ENCODE measurements around the gene ZEB2.
A peak's percentile ranks its signal among the peaks of the same experiment; 100 is the strongest.

ZEB2 gene

GRCh38 chr2:144411473-144411872, 108.4 kb downstream of the ZEB2 start:
- no peak overlapping the region for H3K4me3 ChIP-seq (ENCODE audit: low read length)
- no peak for DNase-seq (ENCODE audit: low read depth, low spot score)

GRCh38 chr2:144409241-144409640, 110.7 kb downstream of the ZEB2 start:
- no peak for DNase-seq (ENCODE audit: low read depth, low spot score)

GRCh38 chr2:144407262-144407661, 112.7 kb downstream of the ZEB2 start:
- DNase-seq (ENCODE audit: low read depth, low spot score): no peak
- H3K4me3 ChIP-seq (ENCODE audit: low read length): no peak overlapping the region

More at GRCh38 chr2:144409241-144409640, 110.7 kb downstream of the ZEB2 start:
- no peak overlapping the region for H3K4me3 ChIP-seq (ENCODE audit: low read length)

- DNase-seq (ENCODE audit: low read depth, low spot score): no peak
- no peak overlapping the region for H3K4me3 ChIP-seq (ENCODE audit: low read length)
These were observed 113.7 kb downstream of the ZEB2 start for GRCh38 chr2:144405982-144406788.

GRCh38 chr2:144405321-144405720, 114.6 kb downstream of the ZEB2 start:
- H3K4me3 ChIP-seq (ENCODE audit: low read length): no peak overlapping the region

GRCh38 chr2:144404586-144405314, 115.2 kb downstream of the ZEB2 start:
- H3K4me3 ChIP-seq (ENCODE audit: low read length): no peak overlapping the region
- DNase-seq (ENCODE audit: low read depth, low spot score): no peak

More at GRCh38 chr2:144405321-144405720, 114.6 kb downstream of the ZEB2 start:
- no peak for DNase-seq (ENCODE audit: low read depth, low spot score)

- DNase-seq (ENCODE audit: low read depth, low spot score): no peak
These were observed 116.0 kb downstream of the ZEB2 start for GRCh38 chr2:144403933-144404332.

GRCh38 chr2:144402251-144402650, 117.7 kb downstream of the ZEB2 start:
- no peak for DNase-seq (ENCODE audit: low read depth, low spot score)
- H3K4me3 ChIP-seq (ENCODE audit: low read length): no peak overlapping the region

More at GRCh38 chr2:144403933-144404332, 116.0 kb downstream of the ZEB2 start:
- H3K4me3 ChIP-seq (ENCODE audit: low read length): no peak overlapping the region

- no peak for DNase-seq (ENCODE audit: low read depth, low spot score)
- H3K4me3 ChIP-seq (ENCODE audit: low read length): no peak overlapping the region
These were observed 118.9 kb downstream of the ZEB2 start for GRCh38 chr2:144401036-144401435.

GRCh38 chr2:144396318-144396717, 123.6 kb downstream of the ZEB2 start:
- DNase-seq (ENCODE audit: low read depth, low spot score): no peak
- H3K4me3 ChIP-seq (ENCODE audit: low read length): no peak overlapping the region

GRCh38 chr2:144390424-144391020, 129.4 kb downstream of the ZEB2 start:
- no peak overlapping the region for H3K4me3 ChIP-seq (ENCODE audit: low read length)
- no peak for DNase-seq (ENCODE audit: low read depth, low spot score)

- H3K4me3 ChIP-seq (ENCODE audit: low read length): no peak overlapping the region
- no peak for DNase-seq (ENCODE audit: low read depth, low spot score)
These were observed 130.0 kb downstream of the ZEB2 start for GRCh38 chr2:144389930-144390311.

- no peak for DNase-seq (ENCODE audit: low read depth, low spot score)
- H3K4me3 ChIP-seq (ENCODE audit: low read length): no peak overlapping the region
These were observed 130.6 kb downstream of the ZEB2 start for GRCh38 chr2:144389151-144389929.

GRCh38 chr2:144385381-144385780, 134.5 kb downstream of the ZEB2 start:
- no peak overlapping the region for H3K4me3 ChIP-seq (ENCODE audit: low read length)
- no peak for DNase-seq (ENCODE audit: low read depth, low spot score)

GRCh38 chr2:144383571-144384100, 136.3 kb downstream of the ZEB2 start:
- no peak for DNase-seq (ENCODE audit: low read depth, low spot score)
- H3K4me3 ChIP-seq (ENCODE audit: low read length): no peak overlapping the region

GRCh38 chr2:144382849-144383248, 137.1 kb downstream of the ZEB2 start:
- no peak overlapping the region for H3K4me3 ChIP-seq (ENCODE audit: low read length)
- peak; percentile 81 for DNase-seq (ENCODE audit: low read depth, low spot score)

- no peak for DNase-seq (ENCODE audit: low read depth, low spot score)
These were observed 138.2 kb downstream of the ZEB2 start for GRCh38 chr2:144381716-144382115.

GRCh38 chr2:144379851-144380311, 140.0 kb downstream of the ZEB2 start:
- no peak for DNase-seq (ENCODE audit: low read depth, low spot score)
- no peak overlapping the region for H3K4me3 ChIP-seq (ENCODE audit: low read length)

More at GRCh38 chr2:144381716-144382115, 138.2 kb downstream of the ZEB2 start:
- H3K4me3 ChIP-seq (ENCODE audit: low read length): no peak overlapping the region

- no peak for DNase-seq (ENCODE audit: low read depth, low spot score)
- no peak overlapping the region for H3K4me3 ChIP-seq (ENCODE audit: low read length)
These were observed 141.4 kb downstream of the ZEB2 start for GRCh38 chr2:144378551-144378950.
